ENCODE measurements around the gene VAV3. TPM values are rescaled to one million over a fixed set of nuclear protein-coding genes. Genes with fewer than 3 reads are reported as not detected.

Gene VAV3
- polyA plus RNA-seq, 1 of the 3 experiments (the other 2 are of a cell fraction) = not detected

DNA sequence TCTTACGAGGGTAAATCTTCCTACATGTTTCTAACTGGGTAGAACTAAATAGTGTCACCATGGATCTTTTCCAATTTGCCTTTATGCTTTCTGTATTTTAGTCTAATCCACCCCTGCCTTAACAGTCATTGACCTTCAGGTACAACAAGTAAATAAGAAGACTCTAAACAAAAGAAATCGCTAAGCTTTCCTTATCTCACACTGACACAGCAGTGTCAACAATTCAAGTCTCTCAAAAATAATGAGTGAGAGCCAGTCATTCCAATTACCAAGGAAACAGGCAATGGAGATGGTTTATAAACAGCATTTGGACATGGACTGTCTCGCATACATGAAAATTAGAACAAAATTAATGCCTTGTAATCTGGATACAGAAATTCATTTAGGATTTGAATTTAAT, 365.8 kb downstream of the VAV3 start:
- TF ChIP-seq TCF12 (IDR thresholded peaks at IDR 0.05) = no peak
- TF ChIP-seq MXI1 (IDR thresholded peaks at IDR 0.05; ENCODE audit: low read depth, low read length) = no peak
- TF ChIP-seq, protein P1, sequence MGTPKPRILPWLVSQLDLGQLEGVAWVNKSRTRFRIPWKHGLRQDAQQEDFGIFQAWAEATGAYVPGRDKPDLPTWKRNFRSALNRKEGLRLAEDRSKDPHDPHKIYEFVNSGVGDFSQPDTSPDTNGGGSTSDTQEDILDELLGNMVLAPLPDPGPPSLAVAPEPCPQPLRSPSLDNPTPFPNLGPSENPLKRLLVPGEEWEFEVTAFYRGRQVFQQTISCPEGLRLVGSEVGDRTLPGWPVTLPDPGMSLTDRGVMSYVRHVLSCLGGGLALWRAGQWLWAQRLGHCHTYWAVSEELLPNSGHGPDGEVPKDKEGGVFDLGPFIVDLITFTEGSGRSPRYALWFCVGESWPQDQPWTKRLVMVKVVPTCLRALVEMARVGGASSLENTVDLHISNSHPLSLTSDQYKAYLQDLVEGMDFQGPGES (IDR thresholded peaks at IDR 0.05; ENCODE audit: low read depth, low read length) = no peak
- no peak for TF ChIP-seq RAD21 (IDR thresholded peaks at IDR 0.05; ENCODE audit: low read length)
- TF ChIP-seq, protein P2, sequence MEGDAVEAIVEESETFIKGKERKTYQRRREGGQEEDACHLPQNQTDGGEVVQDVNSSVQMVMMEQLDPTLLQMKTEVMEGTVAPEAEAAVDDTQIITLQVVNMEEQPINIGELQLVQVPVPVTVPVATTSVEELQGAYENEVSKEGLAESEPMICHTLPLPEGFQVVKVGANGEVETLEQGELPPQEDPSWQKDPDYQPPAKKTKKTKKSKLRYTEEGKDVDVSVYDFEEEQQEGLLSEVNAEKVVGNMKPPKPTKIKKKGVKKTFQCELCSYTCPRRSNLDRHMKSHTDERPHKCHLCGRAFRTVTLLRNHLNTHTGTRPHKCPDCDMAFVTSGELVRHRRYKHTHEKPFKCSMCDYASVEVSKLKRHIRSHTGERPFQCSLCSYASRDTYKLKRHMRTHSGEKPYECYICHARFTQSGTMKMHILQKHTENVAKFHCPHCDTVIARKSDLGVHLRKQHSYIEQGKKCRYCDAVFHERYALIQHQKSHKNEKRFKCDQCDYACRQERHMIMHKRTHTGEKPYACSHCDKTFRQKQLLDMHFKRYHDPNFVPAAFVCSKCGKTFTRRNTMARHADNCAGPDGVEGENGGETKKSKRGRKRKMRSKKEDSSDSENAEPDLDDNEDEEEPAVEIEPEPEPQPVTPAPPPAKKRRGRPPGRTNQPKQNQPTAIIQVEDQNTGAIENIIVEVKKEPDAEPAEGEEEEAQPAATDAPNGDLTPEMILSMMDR (IDR thresholded peaks at IDR 0.05) = no peak
- no peaks in the 10 kb centered on the region for H3F3A ChIP-seq (replicated peaks; ENCODE audit: insufficient read depth)
- no peaks in the 10 kb centered on the region for H3K4me1 ChIP-seq (ENCODE audit: control insufficient read depth in 1 of 2, insufficient read depth in 2 of 2, low read depth in 1 of 2, low read length in 1 of 2)
- POLR2A ChIA-PET = no interaction called here
- H3K4me2 ChIP-seq = no peak overlapping the region
- no peaks in the 10 kb centered on the region for H4K20me1 ChIP-seq (ENCODE audit: insufficient read depth)
- CTCF ChIA-PET = interaction anchor here (0.6 kb wide), 1 partner anchor 63 kb away, joined by 3 read pairs; no protein-coding TSS in a partner anchor
- H3K9me3 ChIP-seq = no peaks in the 10 kb centered on the region
- H3K9me2 ChIP-seq = no peaks in the 10 kb centered on the region
- no peaks in the 10 kb centered on the region for H3K27me3 ChIP-seq (ENCODE audit: insufficient read depth)
- no peak for DNase-seq
- no peaks in the 10 kb centered on the region for H3K79me2 ChIP-seq (ENCODE audit: insufficient read depth)
- no peak overlapping the region for H3K27ac ChIP-seq (ENCODE audit: low read depth in 2 of 2, low read length in 1 of 2)
- no peak overlapping the region for H3K4me3 ChIP-seq (ENCODE audit: low read depth in 2 of 2, low read length in 1 of 2)
- no peak overlapping the region for H2AFZ ChIP-seq (ENCODE audit: low read depth)
- 62% methylated on average over 3 of the region's 3 CpGs for WGBS (ENCODE audit: low lambda C conversion rate)
- no peak overlapping the region for H3K9ac ChIP-seq
- H3K36me3 ChIP-seq (replicated peaks in 1 of 2; ENCODE audit: control insufficient read depth in 1 of 2, insufficient read depth in 2 of 2, low read length in 1 of 2) = no peaks in the 10 kb centered on the region

DNA sequence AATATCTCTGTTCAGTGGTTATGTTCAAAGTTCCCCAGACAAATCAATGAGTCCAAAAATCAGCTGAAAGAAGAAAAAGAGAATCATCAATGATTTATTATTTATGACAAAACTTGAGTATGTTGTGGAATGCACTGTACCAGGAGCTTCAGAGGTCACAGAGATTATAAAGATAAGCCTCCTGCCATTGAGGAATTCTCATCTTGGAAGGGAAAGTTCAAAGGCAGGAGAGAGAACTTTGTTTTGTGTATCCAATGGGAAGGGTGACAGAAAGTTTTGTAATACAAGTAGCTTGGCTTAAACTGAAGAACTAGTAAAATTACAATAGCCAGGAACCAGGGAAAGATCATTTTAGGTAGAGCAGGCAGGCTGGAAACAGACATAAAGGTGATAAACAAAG, 367.7 kb downstream of the VAV3 start:
- TF ChIP-seq NFIC (IDR thresholded peaks at IDR 0.05; ENCODE audit: borderline replicate concordance) = no peak
- no peak for TF ChIP-seq JUND (IDR thresholded peaks at IDR 0.05)
- TF ChIP-seq TAF1 (IDR thresholded peaks at IDR 0.05; ENCODE audit: borderline replicate concordance, low read depth, low read length) = no peak
- no peak for TF ChIP-seq SMC3 (IDR thresholded peaks at IDR 0.05; ENCODE audit: low read depth, low read length)
- TF ChIP-seq GATA2 (CRISPR knock-in tag; IDR thresholded peaks at IDR 0.05) = no peak
- no peak for TF ChIP-seq RAD21 (IDR thresholded peaks at IDR 0.05; ENCODE audit: low read length)
- TF ChIP-seq, protein P3, sequence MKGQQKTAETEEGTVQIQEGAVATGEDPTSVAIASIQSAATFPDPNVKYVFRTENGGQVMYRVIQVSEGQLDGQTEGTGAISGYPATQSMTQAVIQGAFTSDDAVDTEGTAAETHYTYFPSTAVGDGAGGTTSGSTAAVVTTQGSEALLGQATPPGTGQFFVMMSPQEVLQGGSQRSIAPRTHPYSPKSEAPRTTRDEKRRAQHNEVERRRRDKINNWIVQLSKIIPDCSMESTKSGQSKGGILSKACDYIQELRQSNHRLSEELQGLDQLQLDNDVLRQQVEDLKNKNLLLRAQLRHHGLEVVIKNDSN (IDR thresholded peaks at IDR 0.05; ENCODE audit: borderline replicate concordance, low read depth) = no peak
- no peak for TF ChIP-seq CHD2 (IDR thresholded peaks at IDR 0.05; ENCODE audit: low read length, partially characterized antibody)
- TF ChIP-seq, protein P4, sequence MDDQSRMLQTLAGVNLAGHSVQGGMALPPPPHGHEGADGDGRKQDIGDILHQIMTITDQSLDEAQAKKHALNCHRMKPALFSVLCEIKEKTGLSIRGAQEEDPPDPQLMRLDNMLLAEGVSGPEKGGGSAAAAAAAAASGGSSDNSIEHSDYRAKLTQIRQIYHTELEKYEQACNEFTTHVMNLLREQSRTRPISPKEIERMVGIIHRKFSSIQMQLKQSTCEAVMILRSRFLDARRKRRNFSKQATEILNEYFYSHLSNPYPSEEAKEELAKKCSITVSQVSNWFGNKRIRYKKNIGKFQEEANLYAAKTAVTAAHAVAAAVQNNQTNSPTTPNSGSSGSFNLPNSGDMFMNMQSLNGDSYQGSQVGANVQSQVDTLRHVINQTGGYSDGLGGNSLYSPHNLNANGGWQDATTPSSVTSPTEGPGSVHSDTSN (IDR thresholded peaks at IDR 0.05) = no peak
- TF ChIP-seq, protein P5, sequence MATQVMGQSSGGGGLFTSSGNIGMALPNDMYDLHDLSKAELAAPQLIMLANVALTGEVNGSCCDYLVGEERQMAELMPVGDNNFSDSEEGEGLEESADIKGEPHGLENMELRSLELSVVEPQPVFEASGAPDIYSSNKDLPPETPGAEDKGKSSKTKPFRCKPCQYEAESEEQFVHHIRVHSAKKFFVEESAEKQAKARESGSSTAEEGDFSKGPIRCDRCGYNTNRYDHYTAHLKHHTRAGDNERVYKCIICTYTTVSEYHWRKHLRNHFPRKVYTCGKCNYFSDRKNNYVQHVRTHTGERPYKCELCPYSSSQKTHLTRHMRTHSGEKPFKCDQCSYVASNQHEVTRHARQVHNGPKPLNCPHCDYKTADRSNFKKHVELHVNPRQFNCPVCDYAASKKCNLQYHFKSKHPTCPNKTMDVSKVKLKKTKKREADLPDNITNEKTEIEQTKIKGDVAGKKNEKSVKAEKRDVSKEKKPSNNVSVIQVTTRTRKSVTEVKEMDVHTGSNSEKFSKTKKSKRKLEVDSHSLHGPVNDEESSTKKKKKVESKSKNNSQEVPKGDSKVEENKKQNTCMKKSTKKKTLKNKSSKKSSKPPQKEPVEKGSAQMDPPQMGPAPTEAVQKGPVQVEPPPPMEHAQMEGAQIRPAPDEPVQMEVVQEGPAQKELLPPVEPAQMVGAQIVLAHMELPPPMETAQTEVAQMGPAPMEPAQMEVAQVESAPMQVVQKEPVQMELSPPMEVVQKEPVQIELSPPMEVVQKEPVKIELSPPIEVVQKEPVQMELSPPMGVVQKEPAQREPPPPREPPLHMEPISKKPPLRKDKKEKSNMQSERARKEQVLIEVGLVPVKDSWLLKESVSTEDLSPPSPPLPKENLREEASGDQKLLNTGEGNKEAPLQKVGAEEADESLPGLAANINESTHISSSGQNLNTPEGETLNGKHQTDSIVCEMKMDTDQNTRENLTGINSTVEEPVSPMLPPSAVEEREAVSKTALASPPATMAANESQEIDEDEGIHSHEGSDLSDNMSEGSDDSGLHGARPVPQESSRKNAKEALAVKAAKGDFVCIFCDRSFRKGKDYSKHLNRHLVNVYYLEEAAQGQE (IDR thresholded peaks at IDR 0.05; ENCODE audit: low read depth, low read length) = no peak
- TF ChIP-seq POLR2AphosphoS5 (IDR thresholded peaks at IDR 0.05; ENCODE audit: low read depth, low read length) = no peak

More for the DNA sequence above, 367.7 kb downstream of the VAV3 start:
- H3K9me2 ChIP-seq = no peaks in the 10 kb centered on the region
- POLR2A ChIA-PET = no interaction called here
- H3K36me3 ChIP-seq (replicated peaks in 1 of 2; ENCODE audit: control insufficient read depth in 1 of 2, insufficient read depth in 2 of 2, low read length in 1 of 2) = no peaks in the 10 kb centered on the region
- H3K27me3 ChIP-seq (ENCODE audit: insufficient read depth) = no peaks in the 10 kb centered on the region
- no peaks in the 10 kb centered on the region for H4K20me1 ChIP-seq (ENCODE audit: insufficient read depth)
- no peaks in the 10 kb centered on the region for H3F3A ChIP-seq (replicated peaks; ENCODE audit: insufficient read depth)
- no peak overlapping the region for H3K27ac ChIP-seq (ENCODE audit: low read depth in 2 of 2, low read length in 1 of 2)
- H3K4me1 ChIP-seq (ENCODE audit: control insufficient read depth in 1 of 2, insufficient read depth in 2 of 2, low read depth in 1 of 2, low read length in 1 of 2) = no peaks in the 10 kb centered on the region
- H3K9ac ChIP-seq = no peak overlapping the region
- no peak overlapping the region for H3K4me3 ChIP-seq (ENCODE audit: low read depth in 2 of 2, low read length in 1 of 2)
- CTCF ChIA-PET = interaction anchor here (1.3 kb wide), 1 partner anchor 68 kb away, joined by 4 read pairs; no protein-coding TSS in a partner anchor
- no peak overlapping the region for H2AFZ ChIP-seq (ENCODE audit: low read depth)
- no peaks in the 10 kb centered on the region for H3K79me2 ChIP-seq (ENCODE audit: insufficient read depth)
- DNase-seq = no peak
- no peak overlapping the region for H3K4me2 ChIP-seq
- H3K9me3 ChIP-seq = no peaks in the 10 kb centered on the region
